Fibroblast of lung (primary cell): ENCODE data around the gene DHRS2.

Experiments
- CTCF ChIP-seq, 2 donors: IDR thresholded peaks in 1 of 2; conservative IDR thresholded peaks in 1 of 2; 1 replicate in 1 of 2; 2 replicates in 1 of 2; pipeline ENCODE4 v1.5.1; 2011 to 2012; ENCODE audit warnings: low read length in 2 of 2, control low read depth in 1 of 2, inconsistent platforms in 1 of 2, low read depth in 1 of 2, mild to moderate bottlenecking in 1 of 2
- EZH2 ChIP-seq: IDR thresholded peaks from 2 replicates; pipeline ENCODE4 v1.5.1; 2012; ENCODE audit warnings: low read length, control low read depth, mild to moderate bottlenecking; ENCODE audit errors: missing control alignments

DNA sequence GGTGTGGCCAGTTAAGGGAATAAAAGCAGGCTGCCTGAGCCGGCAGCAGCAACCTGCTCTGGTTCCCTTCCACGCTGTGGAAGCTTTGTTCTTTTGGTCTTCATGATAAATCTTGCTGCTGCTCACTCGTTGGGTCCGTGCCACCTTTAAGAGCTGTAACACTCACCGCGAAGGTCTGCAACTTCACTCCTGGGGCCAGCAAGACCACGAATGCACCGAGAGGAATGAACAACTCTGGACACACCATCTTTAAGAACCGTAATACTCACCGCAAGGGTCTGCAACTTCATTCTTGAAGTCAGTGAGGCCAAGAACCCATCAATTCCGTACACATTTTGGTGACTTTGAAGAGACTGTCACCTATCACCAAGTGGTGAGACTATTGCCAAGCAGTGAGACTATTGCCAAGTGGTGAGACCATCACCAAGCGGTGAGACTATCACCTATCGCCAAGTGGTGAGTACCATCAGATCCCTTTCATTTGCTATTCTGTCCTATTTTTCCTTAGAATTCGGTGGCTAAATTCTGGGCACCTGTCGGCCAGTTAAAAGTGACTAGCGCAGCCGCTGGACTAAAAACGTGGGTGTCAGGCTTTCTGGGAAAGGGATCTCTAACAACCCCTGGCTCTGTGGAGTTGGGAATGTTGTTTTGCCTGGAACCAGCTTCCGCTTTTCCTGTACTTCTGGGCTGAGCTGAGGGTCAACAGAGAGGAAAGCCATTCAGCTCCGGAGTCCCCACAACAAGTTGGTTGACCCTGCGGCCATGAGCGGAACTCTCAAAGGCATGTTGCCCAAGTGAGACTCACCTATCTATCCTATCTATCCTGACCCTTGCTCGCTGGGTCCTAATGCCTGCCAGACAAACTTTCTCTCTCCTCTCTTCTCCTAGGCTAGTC lies at the start of gene DHRS2:
- TF ChIP-seq CTCF (conservative IDR thresholded peaks at IDR 0.05 in 1 of 2, IDR thresholded peaks at IDR 0.05 in 1 of 2; ENCODE audit: low read depth in 1 of 2, low read length in 2 of 2), result no peak
- TF ChIP-seq EZH2, result no peak
